ENCODE data around the gene SLC26A9. TPM values are rescaled to one million over a fixed set of nuclear protein-coding genes. Genes with fewer than 3 reads are reported as not detected.

The SLC26A9 gene
- total and polyA plus RNA-seq, 2 of the 4 experiments (the other 2 are of a cell fraction), result not detected

- H3K4me2 ChIP-seq (ENCODE audit: low read depth, low read length), result no peak overlapping the region
- 94% methylated on average over 9 of the region's 12 CpGs; no CpG with 5 or more reads in 1 of the 2 experiments for WGBS, 2 experiments (ENCODE audit: extremely low coverage in 2 of 2, insufficient read length in 1 of 2)
- H3K18ac ChIP-seq (ENCODE audit: low read depth, low read length), result no peak overlapping the region
- no peak overlapping the region for H4K5ac ChIP-seq (ENCODE audit: low read depth, low read length)
- no peak overlapping the region for H3K4ac ChIP-seq (ENCODE audit: low read depth, low read length)
- no peaks in the 10 kb centered on the region for H3K9me3 ChIP-seq (ENCODE audit: control insufficient read depth, insufficient read depth, low read length)
- H3K9ac ChIP-seq (ENCODE audit: low read depth, low read length), result no peak overlapping the region
- no peak overlapping the region for H3K56ac ChIP-seq (ENCODE audit: extremely low read depth, insufficient read depth, low read length)
- dilution Hi-C loops (cut with HindIII; ENCODE audit: low sequenced_read_pairs, unreplicated experiment), result no loop called here
- H2BK5ac ChIP-seq (ENCODE audit: low read depth, low read length, poor library complexity, severe bottlenecking), result no peak overlapping the region
- ChIA-PET CTCF (interaction anchor here (3.7 kb wide), 1 partner anchor 12 kb away, joined by 19 read pairs; no protein-coding TSS in a partner anchor), POLR2A (ENCODE audit: unreplicated experiment) (no interaction called here)
- H2AK9ac ChIP-seq (replicated peaks; ENCODE audit: low read depth, low read length, poor library complexity), result no peak overlapping the region
- no peaks in the 10 kb centered on the region for H4K20me1 ChIP-seq (ENCODE audit: insufficient read depth, low read length)
- BruUV-seq (replicated peaks), result no TSS peak
- intact Hi-C loops (cut with micrococcal nuclease), result no loop called here
- H2AFZ ChIP-seq (replicated peaks; ENCODE audit: low read length, poor library complexity), result no peak overlapping the region
- in situ Hi-C loops (cut with MboI; ENCODE audit: low sequenced_read_pairs), result loop anchor here (10.0 kb wide), 1 partner anchor 334 kb away; no protein-coding TSS in a partner anchor
- DNase-seq, result no peak
- H2AK5ac ChIP-seq (ENCODE audit: low read depth, low read length), result no peak overlapping the region
- peaks cover 3% of the 10 kb centered on the region; the same call in 1 of the 2 replicates for H3K36me3 ChIP-seq (ENCODE audit: control insufficient read depth, insufficient read depth, low read length)
- no peaks in the 10 kb centered on the region for H3K27me3 ChIP-seq (ENCODE audit: control insufficient read depth, insufficient read depth, low read length)
- H2BK15ac ChIP-seq (ENCODE audit: low read depth, low read length), result no peak overlapping the region
- TF ChIP-seq CEBPB (IDR thresholded peaks at IDR 0.05; ENCODE audit: low read depth, low read length) (no peak), NFE2L2 (IDR thresholded peaks at IDR 0.05; ENCODE audit: low read depth, low read length) (no peak), CHD1 (IDR thresholded peaks at IDR 0.05; ENCODE audit: low read depth, low read length) (no peak), SMC3 (IDR thresholded peaks at IDR 0.05; ENCODE audit: low read depth, low read length) (no peak), MXI1 (IDR thresholded peaks at IDR 0.05; ENCODE audit: borderline replicate concordance, low read depth, low read length) (no peak), BHLHE40 (IDR thresholded peaks at IDR 0.05; ENCODE audit: low read depth, low read length) (no peak), MAZ (IDR thresholded peaks at IDR 0.05; ENCODE audit: borderline replicate concordance, low read depth, low read length) (no peak), CTCF (conservative IDR thresholded peaks at IDR 0.05; ENCODE audit: low read depth, low read length) (no peak), RFX5 (IDR thresholded peaks at IDR 0.05; ENCODE audit: low read depth, low read length) (no peak), POLR2A (IDR thresholded peaks at IDR 0.05; ENCODE audit: low read depth, low read length) (no peak), RCOR1 (IDR thresholded peaks at IDR 0.05; ENCODE audit: insufficient replicate concordance, low read length) (no peak), ELK1 (IDR thresholded peaks at IDR 0.05; ENCODE audit: borderline replicate concordance, low read depth, low read length) (no peak), FOS (IDR thresholded peaks at IDR 0.05; ENCODE audit: low read depth, low read length) (no peak), USF2 (IDR thresholded peaks at IDR 0.05; ENCODE audit: low read depth, low read length) (no peak), MAFK (IDR thresholded peaks at IDR 0.05; ENCODE audit: low read depth, low read length) (no peak), RAD21 (IDR thresholded peaks at IDR 0.05; ENCODE audit: low read length) (no peak)
- no peak overlapping the region for H3K27ac ChIP-seq (ENCODE audit: insufficient read depth, low read length)
- H3K79me1 ChIP-seq (ENCODE audit: low read depth in 1 of 2, low read length in 2 of 2), result no peaks in the 10 kb centered on the region
- H4K91ac ChIP-seq (ENCODE audit: insufficient read depth, low read depth, low read length), result no peak overlapping the region
- no peak overlapping the region for H3K14ac ChIP-seq (replicated peaks; ENCODE audit: low read depth, low read length)
- H2BK120ac ChIP-seq (ENCODE audit: low read depth, low read length), result no peak overlapping the region
- no peak overlapping the region for H2BK20ac ChIP-seq (ENCODE audit: low read depth, low read length)
- H4K8ac ChIP-seq (ENCODE audit: low read depth in 2 of 2, low read length in 2 of 2), result no peak overlapping the region
- H3K4me1 ChIP-seq (ENCODE audit: control insufficient read depth, insufficient read depth, low read length), result no peaks in the 10 kb centered on the region
- no peak overlapping the region for H3K23ac ChIP-seq (ENCODE audit: low read depth, low read length)
- H3K9me1 ChIP-seq (ENCODE audit: insufficient read depth, low read length), result no peaks in the 10 kb centered on the region
- no peak for ATAC-seq (ENCODE audit: low read depth)
- H3K4me3 ChIP-seq (ENCODE audit: insufficient read depth, low read depth, low read length), result no peak overlapping the region
Measured at GRCh38 chr1:205988585-205988995, 45.3 kb upstream of the SLC26A9 start.
